GM12891 (cell line): ENCODE data around the gene FAM20C.

Source experiments
- PAX5 ChIP-seq: IDR thresholded peaks from 2 replicates; pipeline ENCODE4 v1.6.1; 2011; ENCODE audit warnings: low read length, moderate library complexity, mild to moderate bottlenecking; ENCODE audit not compliant: insufficient read depth, severe bottlenecking
- POLR2A ChIP-seq: IDR thresholded peaks from 2 replicates; pipeline ENCODE4 v1.6.1; 2011; ENCODE audit warnings: low read depth, low read length, control low read depth
- POLR2AphosphoS5 ChIP-seq: IDR thresholded peaks from 2 replicates; pipeline ENCODE4 v1.6.1; 2011; ENCODE audit warnings: low read depth, low read length, control low read depth
- SPI1 ChIP-seq: IDR thresholded peaks from 2 replicates; pipeline ENCODE4 v1.6.1; 2011; ENCODE audit warnings: low read depth, low read length, control low read depth
- TAF1 ChIP-seq: IDR thresholded peaks from 2 replicates; pipeline ENCODE4 v1.6.1; 2011; ENCODE audit warnings: low read depth, low read length, control low read depth

- TF ChIP-seq POLR2A, result no peak
- no peak for TF ChIP-seq TAF1
- no peak for TF ChIP-seq POLR2AphosphoS5
- no peak for TF ChIP-seq SPI1
- TF ChIP-seq PAX5, result no peak
Observed at GRCh38 chr7:240146-240676, 47.8 kb downstream of the FAM20C start.
